ENCODE data around the gene TDO2. TPM values are rescaled to one million over a fixed set of nuclear protein-coding genes. Genes with fewer than 3 reads are reported as not detected.

TDO2 gene
- total RNA-seq, 1 donor from 2014 or later: not detected

- intact Hi-C loops (cut with micrococcal nuclease): loop anchor here (1.0 to 10.0 kb wide), 5 partner anchors 144 to 1403 kb away; partner anchors contain the start of genes MAP9 and PLRG1
Observed at GRCh38 chr4:155953151-155954117, 49.9 kb downstream of the TDO2 start, which contains the start of gene CTSO. CTSO (minus strand) TSS chr4:155953866; CDS start chr4:155953847, 19 bp downstream.

- intact Hi-C loops (cut with micrococcal nuclease): loop anchor here (10.0 kb wide), 1 partner anchor 1011 kb away; no protein-coding TSS in a partner anchor
Observed at GRCh38 chr4:155954118-155954685, 50.7 kb downstream of the TDO2 start.

GRCh38 chr4:155954939-155955338 lies 51.4 kb downstream of the TDO2 start:
- intact Hi-C loops (cut with micrococcal nuclease): loop anchor here (10.0 kb wide), 1 partner anchor 1010 kb away; no protein-coding TSS in a partner anchor

GRCh38 chr4:155956461-155956860 lies 53.0 kb downstream of the TDO2 start:
- intact Hi-C loops (cut with micrococcal nuclease): loop anchor here (10.0 kb wide), 1 partner anchor 1008 kb away; no protein-coding TSS in a partner anchor

GRCh38 chr4:155959417-155959816 lies 55.9 kb downstream of the TDO2 start:
- intact Hi-C loops (cut with micrococcal nuclease): loop anchor here (10.0 kb wide), 1 partner anchor 1005 kb away; no protein-coding TSS in a partner anchor

GRCh38 chr4:155960522-155960921 lies 57.0 kb downstream of the TDO2 start:
- intact Hi-C loops (cut with micrococcal nuclease): no loop called here

GRCh38 chr4:155961575-155961974 lies 58.1 kb downstream of the TDO2 start:
- intact Hi-C loops (cut with micrococcal nuclease): no loop called here

- intact Hi-C loops (cut with micrococcal nuclease): no loop called here
Observed at GRCh38 chr4:155962767-155963166, 59.3 kb downstream of the TDO2 start.

- intact Hi-C loops (cut with micrococcal nuclease): no loop called here
Observed at GRCh38 chr4:155964016-155964891, 60.8 kb downstream of the TDO2 start.

- intact Hi-C loops (cut with micrococcal nuclease): no loop called here
Observed at GRCh38 chr4:155966171-155966570, 62.7 kb downstream of the TDO2 start.

- intact Hi-C loops (cut with micrococcal nuclease): no loop called here
Observed at GRCh38 chr4:155966731-155967395, 63.4 kb downstream of the TDO2 start.

Other genes with a start within 250 kb of the TDO2 start
- gene GUCY1A1, start 236.8 kb upstream of the TDO2 start, total RNA-seq: not detected in 2 replicates
- 0.20 and 0.23 TPM in 2 replicates for gene GUCY1B1, start 144.7 kb upstream of the TDO2 start, total RNA-seq
- gene ASIC5, start 37.4 kb upstream of the TDO2 start, total RNA-seq: not detected in 2 replicates
- 3.0 and 3.5 TPM in 2 replicates for gene CTSO, start 50.2 kb downstream of the TDO2 start, total RNA-seq